Sciatic nerve (tissue), 2 donors: ENCODE results near the gene PRM3. TPM values are rescaled to one million over a fixed set of nuclear protein-coding genes. Genes with fewer than 3 reads are reported as not detected.

Source experiments
- ATAC-seq: fragments of 200-7000 bp; cut with Tn5 transposase; one replicate; pipeline ENCODE4 v1.9.1; 2020; ENCODE audit warnings: mild to moderate bottlenecking, moderate library complexity
- DNase-seq: peaks from one replicate; pipeline ENCODE4 v3.0.0-alpha.2; 2020; ENCODE audit warnings: low spot score
- intact Hi-C: fragments of 100-400 bp; cut with DNase I; formaldehyde crosslinking; loops from one replicate; pipeline ENCODE4 v1.14.2; 2022
- total RNA-seq: library from RNA; stranded (reverse); fragmentation: NEBNext Ultra II Directional; extraction: Animal tissue kit (Norgen Biotek cat#: 25700); gene quantifications from one replicate; pipeline ENCODE4 v1.2.1, GENCODE V29; 2021
- donor health status: DM: no; HTN: no; CAD: no.
- donor health status: DM: no; HTN: no; CAD: no.

Gene PRM3
- total RNA-seq, 1 donor from 2014 or later: not detected

DNA sequence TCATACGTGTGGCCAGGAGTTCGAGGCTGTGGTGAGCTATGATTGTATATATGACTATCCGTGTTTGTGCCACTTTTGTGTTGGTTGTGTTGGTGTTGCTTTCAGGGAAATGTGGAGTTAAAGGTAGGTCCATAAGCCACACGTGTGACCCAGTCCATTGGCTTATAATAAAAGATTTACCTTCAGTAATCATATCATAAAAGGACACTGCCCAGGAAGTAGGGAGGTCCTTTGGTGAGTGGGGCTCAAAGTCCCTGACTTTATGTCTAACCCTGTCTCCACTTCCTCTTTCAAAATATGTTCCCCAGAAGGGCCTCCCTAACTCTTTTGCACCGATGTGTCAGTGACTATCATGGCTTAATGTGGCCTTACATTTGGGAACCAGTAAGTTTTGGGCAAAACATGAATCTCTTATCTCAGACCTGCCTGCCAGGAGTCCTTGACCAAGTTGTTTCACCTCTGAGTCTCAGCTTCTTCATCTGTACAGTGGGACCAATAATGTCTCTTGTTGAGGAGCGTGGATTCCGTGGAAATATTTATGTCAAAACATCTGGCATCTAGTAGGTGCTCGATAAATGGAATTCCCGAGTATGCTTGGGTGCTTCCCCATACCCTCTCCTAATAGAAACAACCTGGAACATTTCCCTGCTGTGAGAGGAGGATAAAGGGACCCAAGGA, 9.1 kb downstream of the PRM3 start:
- no peak for ATAC-seq
- DNase-seq: no peak
- intact Hi-C loops: no loop called here

DNA sequence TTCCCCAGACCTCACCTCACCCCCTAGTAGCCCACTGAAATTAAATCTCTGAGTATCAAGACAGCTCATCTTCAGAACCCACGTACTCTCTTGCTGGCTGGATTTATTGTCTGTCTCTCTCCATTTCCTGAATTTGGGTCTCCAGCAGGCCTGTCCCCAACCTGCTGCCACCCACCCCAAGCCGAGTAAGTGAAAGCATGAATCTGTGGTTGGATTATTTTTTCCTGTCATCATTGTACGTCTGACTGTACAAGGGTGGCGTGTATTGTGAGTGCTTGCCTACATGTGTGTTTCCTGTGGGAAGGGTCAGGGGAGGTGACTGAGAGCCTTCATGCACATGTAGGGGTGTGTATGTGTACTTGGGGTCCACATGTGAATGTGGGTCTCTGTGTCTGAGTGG, 9.7 kb downstream of the PRM3 start:
- intact Hi-C loops: no loop called here
- no peak for ATAC-seq
- DNase-seq: no peak

GRCh38 chr16:11262915-11263314, 10.5 kb downstream of the PRM3 start:
- DNase-seq (no peak), ATAC-seq (no peak)
- intact Hi-C loops: no loop called here

DNA sequence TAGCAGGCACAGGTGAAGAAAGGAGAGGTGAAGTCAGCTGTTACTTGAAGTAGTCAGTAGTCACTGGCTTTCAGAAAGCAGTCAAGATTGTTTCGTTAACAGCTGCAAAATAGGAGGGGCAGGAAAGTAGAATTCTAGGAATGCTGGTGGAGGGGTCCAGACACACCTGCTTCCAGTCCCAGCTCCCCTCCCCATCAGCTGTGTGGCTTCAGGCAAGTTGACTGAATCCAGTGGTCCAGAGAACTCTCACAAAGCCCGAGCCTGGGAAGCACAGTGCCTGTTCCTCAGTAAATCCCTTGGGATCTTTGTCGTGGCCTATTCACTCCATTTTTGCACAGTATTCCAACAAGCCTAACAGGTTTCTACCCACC, 12.8 kb downstream of the PRM3 start:
- ATAC-seq (no peak), DNase-seq (no peak)
- intact Hi-C loops: no loop called here

DNA sequence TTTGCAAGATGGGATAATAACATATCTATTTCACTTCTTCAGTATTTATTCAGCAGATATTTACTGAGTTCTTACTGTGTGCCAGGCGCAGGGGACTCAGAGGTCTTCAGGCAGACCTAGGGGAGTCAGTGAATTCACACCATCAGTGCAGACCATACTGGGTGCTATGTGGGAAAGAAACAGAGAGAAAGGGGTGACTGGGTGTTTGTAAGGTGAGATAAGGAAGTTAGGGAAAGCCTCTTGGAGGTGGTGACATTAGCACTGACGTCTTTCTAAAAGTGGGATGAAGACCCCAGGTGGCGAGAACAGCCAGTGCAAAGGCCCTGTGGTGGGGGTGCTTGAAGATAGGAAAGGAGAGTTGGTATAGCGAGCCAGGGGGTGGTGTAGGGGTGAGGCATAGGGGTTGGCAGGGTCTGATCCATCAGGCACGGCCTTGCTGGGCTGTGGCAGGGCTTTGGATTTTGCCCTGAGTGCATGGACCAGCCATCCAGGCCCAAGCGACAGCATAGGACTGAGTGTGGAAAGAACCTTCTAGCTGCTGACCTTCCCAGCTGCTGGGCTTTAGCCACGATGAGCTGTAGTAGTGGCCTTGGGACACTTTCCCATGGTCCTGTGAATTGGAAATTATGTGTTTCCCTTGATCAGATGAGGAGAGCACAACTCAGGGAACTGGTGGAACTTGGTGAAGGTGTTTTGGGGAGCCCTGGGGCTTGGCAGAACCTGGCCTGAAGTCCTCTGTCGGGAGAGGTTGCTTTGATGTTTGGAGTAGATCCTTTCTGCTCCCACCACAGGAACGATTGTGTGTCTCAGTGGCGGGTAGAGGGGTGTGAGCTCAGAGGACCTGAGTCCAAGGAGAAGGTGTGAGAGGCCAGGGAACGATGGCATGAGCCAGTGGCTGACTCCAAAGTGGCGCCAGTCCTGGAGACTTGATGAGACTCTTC, 13.5 kb downstream of the PRM3 start:
- DNase-seq (no peak), ATAC-seq (no peak)
- intact Hi-C loops: loop anchor here (10.0 kb wide), 1 partner anchor 85 kb away; the partner anchor contains the start of gene RMI2

GRCh38 chr16:11258553-11259492, 14.6 kb downstream of the PRM3 start:
- intact Hi-C loops: loop anchor here (10.0 kb wide), 1 partner anchor 86 kb away; the partner anchor contains the start of gene RMI2
- no peak for ATAC-seq
- peak; percentile 66 for DNase-seq

GRCh38 chr16:11257131-11257938, 16.1 kb downstream of the PRM3 start:
- intact Hi-C loops: loop anchor here (2.0 to 10.0 kb wide), 2 partner anchors 87 to 289 kb away; partner anchors contain the start of gene RMI2
- peak; percentile 89 for ATAC-seq
- peak; percentile 87 for DNase-seq

- DNase-seq (peak; percentile 81), ATAC-seq (peak; percentile 71)
- intact Hi-C loops: loop anchor here (2.0 to 10.0 kb wide), 2 partner anchors 88 to 288 kb away; partner anchors contain the start of gene RMI2
These were observed 16.7 kb downstream of the PRM3 start for GRCh38 chr16:11256661-11257130.

- intact Hi-C loops: loop anchor here (2.0 to 10.0 kb wide), 2 partner anchors 89 to 287 kb away; partner anchors contain the start of gene RMI2
- DNase-seq (peak; percentile 91), ATAC-seq (peak; percentile 84)
These were observed 17.4 kb downstream of the PRM3 start, which contains the start of gene SOCS1 for GRCh38 chr16:11255737-11256660. Gene SOCS1, minus strand, starts transcription at chr16:11256204. Its CDS starts 726 bp downstream, at chr16:11255478.

DNA sequence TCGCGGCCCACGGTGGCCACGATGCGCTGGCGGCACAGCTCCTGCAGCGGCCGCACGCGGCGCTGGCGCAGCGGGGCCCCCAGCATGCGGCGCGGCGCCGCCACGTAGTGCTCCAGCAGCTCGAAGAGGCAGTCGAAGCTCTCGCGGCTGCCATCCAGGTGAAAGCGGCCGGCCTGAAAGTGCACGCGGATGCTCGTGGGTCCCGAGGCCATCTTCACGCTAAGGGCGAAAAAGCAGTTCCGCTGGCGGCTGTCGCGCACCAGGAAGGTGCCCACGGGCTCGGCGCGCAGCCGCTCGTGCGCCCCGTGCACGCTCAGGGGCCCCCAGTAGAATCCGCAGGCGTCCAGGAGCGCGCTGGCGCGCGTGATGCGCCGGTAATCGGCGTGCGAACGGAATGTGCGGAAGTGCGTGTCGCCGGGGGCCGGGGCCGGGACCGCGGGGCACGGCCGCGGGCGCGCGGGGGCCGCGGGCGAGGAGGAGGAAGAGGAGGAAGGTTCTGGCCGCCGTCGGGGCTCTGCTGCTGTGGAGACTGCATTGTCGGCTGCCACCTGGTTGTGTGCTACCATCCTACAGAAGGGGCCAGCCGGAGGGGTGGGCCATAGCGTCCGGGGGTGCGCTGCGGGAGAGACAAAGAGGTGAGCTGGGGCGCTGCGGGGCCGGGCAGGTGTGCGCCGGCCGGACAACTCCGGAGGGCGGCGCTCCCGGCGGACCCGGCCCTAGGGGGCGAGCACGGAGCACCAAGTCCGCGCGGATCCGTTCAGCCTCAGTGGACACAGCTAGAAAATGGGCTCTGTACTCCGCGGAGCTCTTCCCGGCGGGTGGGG, 18.3 kb downstream of the PRM3 start:
- intact Hi-C loops: loop anchor here (5.0 to 10.0 kb wide), 2 partner anchors 90 to 1413 kb away; partner anchors contain the start of gene RMI2
- peak; percentile 69 for DNase-seq
- ATAC-seq: no peak

- intact Hi-C loops: loop anchor here (5.0 to 10.0 kb wide), 2 partner anchors 91 to 1412 kb away; partner anchors contain the start of gene RMI2
- no peak for DNase-seq
- no peak for ATAC-seq
These were observed 19.2 kb downstream of the PRM3 start for GRCh38 chr16:11253995-11254912.

DNA sequence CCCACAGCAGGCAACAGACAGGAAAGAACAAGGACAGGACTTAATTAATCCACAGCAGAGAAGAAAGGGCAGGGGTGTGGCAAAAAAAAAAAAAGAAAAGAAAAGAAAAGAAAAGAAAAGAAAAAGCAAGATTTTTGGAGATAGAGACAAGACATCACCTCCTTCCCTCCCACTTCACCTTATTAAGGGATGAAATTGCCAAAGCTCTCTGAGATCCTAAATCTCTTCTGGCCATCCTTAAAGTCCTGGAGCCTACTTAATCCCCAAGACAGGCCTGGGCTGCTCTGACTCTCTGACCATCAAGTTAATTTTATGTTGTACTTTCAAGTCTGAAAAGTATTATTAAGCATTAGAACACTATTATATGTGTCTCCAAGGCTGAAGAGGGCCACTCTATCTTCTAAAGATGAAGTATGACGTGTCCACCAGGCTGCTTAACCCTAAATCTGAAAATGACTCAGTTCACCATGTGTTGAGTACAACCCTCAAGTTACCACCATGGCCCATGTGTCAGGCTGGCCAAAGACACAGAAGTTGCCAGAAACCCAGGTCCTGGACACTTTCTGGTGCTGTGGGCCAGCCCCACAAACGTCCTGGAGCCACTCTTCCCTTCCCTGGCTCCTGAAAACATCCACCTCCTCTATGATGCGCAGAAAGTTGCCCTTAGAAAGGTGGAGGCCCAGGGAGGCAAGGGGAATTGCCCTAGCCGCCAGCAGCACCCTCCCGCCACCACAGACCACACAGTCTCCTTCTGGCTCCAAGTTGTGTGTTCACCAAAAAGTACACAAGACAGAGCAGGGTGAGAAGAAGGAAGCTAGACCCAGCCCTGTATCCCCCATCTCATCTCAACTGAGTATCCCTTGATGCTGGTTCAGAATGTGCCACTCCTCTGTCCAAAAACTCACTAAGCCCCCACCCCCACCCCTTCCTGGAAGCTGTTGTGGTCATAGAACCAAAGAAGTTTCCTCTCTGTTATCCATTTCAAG, 20.1 kb downstream of the PRM3 start:
- ATAC-seq (no peak), DNase-seq (no peak)
- intact Hi-C loops: loop anchor here (5.0 to 10.0 kb wide), 2 partner anchors 91 to 1411 kb away; partner anchors contain the start of gene RMI2

DNA sequence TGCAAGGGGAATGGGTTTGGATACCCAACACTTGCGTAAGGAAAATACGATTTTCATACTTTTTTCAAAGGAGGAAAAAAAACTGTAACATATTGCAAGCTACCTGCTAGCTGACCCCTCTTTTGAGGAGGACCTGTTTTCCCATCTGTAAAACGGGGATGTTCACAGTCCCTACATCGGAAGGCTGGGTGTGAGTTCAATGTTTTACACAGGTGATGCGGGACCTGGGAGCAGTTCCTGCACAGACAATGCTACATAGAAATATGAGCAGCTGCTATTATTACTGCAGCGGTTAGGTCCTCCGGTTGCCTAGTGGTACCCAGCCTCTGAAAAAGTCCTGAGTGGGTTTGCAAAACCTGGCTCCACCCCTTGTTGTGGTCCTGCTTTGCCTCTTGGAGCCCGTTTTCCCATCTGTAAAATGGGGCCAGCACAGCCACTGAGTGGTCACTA, 20.9 kb downstream of the PRM3 start:
- ATAC-seq (no peak), DNase-seq (no peak)
- intact Hi-C loops: loop anchor here (5.0 to 10.0 kb wide), 2 partner anchors 92 to 1410 kb away; partner anchors contain the start of gene RMI2
